MCF 10A (cell line): ENCODE results near the gene HK2. TPM values are rescaled to one million over a fixed set of nuclear protein-coding genes. Genes with fewer than 3 reads are reported as not detected.

Source experiments
- BruUV-seq: library from RNA; stranded (reverse); fragments of 400-500 nt; replicated peaks from 2 replicates; lab custom pipeline; 2021; lab: Mats Ljungman, UMichigan
- CTCF ChIA-PET: fragments of 300-600 bp; sonication (Branson Sonifier 250); formaldehyde crosslinking; extraction: SDS; loops from one replicate; lab custom pipeline; 2021; ENCODE audit warnings: antibody characterized with exemption, inconsistent platforms; lab: Yijun Ruan, JAX
- POLR2A ChIA-PET: fragments of 300-600, 350-650 bp; sonication (Branson Sonifier 250); formaldehyde crosslinking; extraction: SDS; loops from one replicate; lab custom pipeline; 2020; ENCODE audit warnings: antibody characterized with exemption, inconsistent platforms; lab: Yijun Ruan, JAX
- DNase-seq: peaks from one replicate; pipeline ENCODE4 v3.0.0-alpha.2; 2018; ENCODE audit not compliant: unreplicated experiment
- H3K27ac Mint-ChIP-seq: one replicate; pipeline ENCODE4 v1.8.0; 2022; ENCODE audit warnings: mild to moderate bottlenecking, low read depth, mixed read lengths; ENCODE audit not compliant: unreplicated experiment
- H3K27me3 Mint-ChIP-seq: one replicate; pipeline ENCODE4 v1.8.0; 2022; ENCODE audit warnings: mixed read lengths; ENCODE audit not compliant: insufficient read depth, unreplicated experiment
- H3K36me3 Mint-ChIP-seq: one replicate; pipeline ENCODE4 v1.8.0; 2022; ENCODE audit warnings: mild to moderate bottlenecking, moderate library complexity, mixed read lengths; ENCODE audit not compliant: insufficient read depth, unreplicated experiment
- H3K4me1 Mint-ChIP-seq: one replicate; pipeline ENCODE4 v1.8.0; 2022; ENCODE audit warnings: mixed read lengths; ENCODE audit not compliant: insufficient read depth, unreplicated experiment
- H3K4me3 Mint-ChIP-seq: one replicate; pipeline ENCODE4 v1.8.0; 2022; ENCODE audit warnings: mild to moderate bottlenecking, moderate library complexity, mixed read lengths; ENCODE audit not compliant: unreplicated experiment
- H3K9me3 Mint-ChIP-seq: one replicate; pipeline ENCODE4 v1.8.0; 2022; ENCODE audit warnings: mixed read lengths; ENCODE audit not compliant: unreplicated experiment
- intact Hi-C: fragments of 100-400 bp; cut with micrococcal nuclease; formaldehyde crosslinking; loops from 2 replicates; pipeline ENCODE4 v1.14.1; 2022
- total RNA-seq: library from RNA; stranded (reverse); gene quantifications from 2 replicates; pipeline ENCODE4 v1.2.3, GENCODE V29; 2022
- TF ChIP-seq, protein P1 (sequence below): fragments of 200-600 bp; IDR thresholded peaks from one replicate; pipeline ENCODE4 v1.8.0; 2022; ENCODE audit warnings: antibody characterized with exemption, mild to moderate bottlenecking; ENCODE audit not compliant: unreplicated experiment

HK2 gene
- total RNA-seq, 1 experiment from 2014 or later: 47.8 TPM

DNA sequence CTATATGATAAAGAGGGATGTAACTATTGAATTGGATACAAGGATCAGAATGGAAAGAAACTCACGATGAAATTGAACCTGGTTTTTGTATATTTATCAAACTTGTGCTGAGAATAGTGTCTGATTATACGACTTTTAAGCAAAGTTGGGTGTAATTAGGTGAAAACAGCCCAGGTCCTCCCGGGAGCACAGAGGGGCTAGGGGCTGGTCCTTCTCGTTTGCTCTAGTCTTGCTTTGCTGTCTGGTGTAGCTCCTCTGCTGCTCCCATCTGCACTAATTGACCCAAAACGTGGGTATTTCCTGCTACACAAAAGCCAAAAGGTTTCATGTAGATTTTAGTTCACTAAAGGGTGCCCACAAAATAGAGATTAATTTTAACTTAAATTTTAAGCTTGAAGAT is 58.7 kb downstream of the HK2 start:
- H3K4me1 Mint-ChIP-seq: peaks cover 16% of the 10 kb centered on the region
- intact Hi-C loops: loop anchor here (5.0 kb wide), 1 partner anchor 65 kb away; the partner anchor contains the start of gene POLE4
- H3K4me3 Mint-ChIP-seq: no peak overlapping the region
- POLR2A ChIA-PET: interaction anchor here (0.7 to 1.1 kb wide), 2 partner anchors 9 to 511 kb away, joined by 3 read pairs; no protein-coding TSS in a partner anchor
- peak overlapping the region; percentile 52 for H3K27ac Mint-ChIP-seq
- no peaks in the 10 kb centered on the region for H3K9me3 Mint-ChIP-seq
- BruUV-seq: TSS peak; percentile 22
- H3K27me3 Mint-ChIP-seq: no peaks in the 10 kb centered on the region
- TF ChIP-seq, protein P1, sequence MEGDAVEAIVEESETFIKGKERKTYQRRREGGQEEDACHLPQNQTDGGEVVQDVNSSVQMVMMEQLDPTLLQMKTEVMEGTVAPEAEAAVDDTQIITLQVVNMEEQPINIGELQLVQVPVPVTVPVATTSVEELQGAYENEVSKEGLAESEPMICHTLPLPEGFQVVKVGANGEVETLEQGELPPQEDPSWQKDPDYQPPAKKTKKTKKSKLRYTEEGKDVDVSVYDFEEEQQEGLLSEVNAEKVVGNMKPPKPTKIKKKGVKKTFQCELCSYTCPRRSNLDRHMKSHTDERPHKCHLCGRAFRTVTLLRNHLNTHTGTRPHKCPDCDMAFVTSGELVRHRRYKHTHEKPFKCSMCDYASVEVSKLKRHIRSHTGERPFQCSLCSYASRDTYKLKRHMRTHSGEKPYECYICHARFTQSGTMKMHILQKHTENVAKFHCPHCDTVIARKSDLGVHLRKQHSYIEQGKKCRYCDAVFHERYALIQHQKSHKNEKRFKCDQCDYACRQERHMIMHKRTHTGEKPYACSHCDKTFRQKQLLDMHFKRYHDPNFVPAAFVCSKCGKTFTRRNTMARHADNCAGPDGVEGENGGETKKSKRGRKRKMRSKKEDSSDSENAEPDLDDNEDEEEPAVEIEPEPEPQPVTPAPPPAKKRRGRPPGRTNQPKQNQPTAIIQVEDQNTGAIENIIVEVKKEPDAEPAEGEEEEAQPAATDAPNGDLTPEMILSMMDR: no peak
- DNase-seq: no peak
- peaks cover 43% of the 10 kb centered on the region for H3K36me3 Mint-ChIP-seq
- CTCF ChIA-PET: interaction anchor here (0.6 to 1.4 kb wide), 2 partner anchors 39 to 181 kb away, joined by 3 to 5 read pairs; no protein-coding TSS in a partner anchor

DNA sequence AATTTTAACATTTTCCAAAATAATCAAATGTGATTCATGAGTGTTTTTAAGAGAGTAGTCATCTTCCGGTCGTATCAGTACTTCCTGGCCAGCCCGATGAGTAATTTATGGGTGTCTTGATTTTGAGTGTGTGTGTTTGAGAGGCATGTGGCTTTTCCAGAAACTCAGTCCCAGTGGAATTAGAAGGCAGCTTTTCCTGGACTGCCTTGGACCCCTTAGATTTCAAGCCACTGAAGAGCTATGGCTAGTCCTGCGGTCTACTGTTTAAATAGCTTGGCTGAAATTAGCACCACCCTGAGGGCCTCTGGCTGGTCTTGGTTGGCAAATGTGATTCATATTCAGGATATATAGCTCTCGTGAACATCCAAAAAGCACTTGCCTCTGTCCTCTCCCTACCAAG is 59.4 kb downstream of the HK2 start:
- no peaks in the 10 kb centered on the region for H3K27me3 Mint-ChIP-seq
- peaks cover 10% of the 10 kb centered on the region for H3K4me1 Mint-ChIP-seq
- no TSS peak for BruUV-seq

DNA sequence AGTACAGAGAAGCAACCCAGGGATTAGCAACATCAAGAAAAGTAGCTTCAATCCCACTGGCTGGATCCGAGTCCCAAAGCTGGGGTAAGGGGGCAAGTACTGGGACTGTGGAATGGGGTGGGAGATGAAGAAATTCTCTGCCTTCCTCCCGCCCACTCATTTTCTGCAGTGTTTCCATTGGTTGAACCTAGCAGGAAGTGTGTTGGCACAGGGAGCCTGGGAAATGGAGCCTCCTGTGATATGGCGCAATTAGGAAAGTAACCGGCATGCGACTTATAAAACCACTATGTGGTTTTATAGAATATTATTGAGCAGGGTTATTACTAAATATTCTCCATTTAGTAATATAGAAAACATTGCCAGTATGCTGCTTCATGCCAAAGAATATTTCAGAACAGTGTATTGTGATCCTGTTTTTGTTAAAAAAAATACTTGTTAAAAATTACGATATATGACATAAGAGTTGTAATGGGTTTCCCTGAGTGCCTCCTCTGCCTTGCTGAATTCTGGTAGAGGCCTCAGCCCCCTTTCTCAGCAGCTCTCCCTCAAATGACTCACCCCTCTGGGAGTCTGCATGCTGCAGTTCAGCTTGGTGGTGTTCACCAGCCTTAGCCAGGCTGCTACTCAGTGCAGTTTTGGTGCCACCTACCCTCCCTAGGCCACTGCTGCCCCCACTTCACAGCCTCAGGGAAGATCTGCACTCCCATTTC is 60.5 kb downstream of the HK2 start:
- Mint-ChIP-seq H3K36me3 (peaks cover 33% of the 10 kb centered on the region), H3K27ac (no peak overlapping the region), H3K9me3 (no peaks in the 10 kb centered on the region), H3K4me1 (peaks cover 10% of the 10 kb centered on the region), H3K27me3 (no peaks in the 10 kb centered on the region), H3K4me3 (no peak overlapping the region)
- intact Hi-C loops: loop anchor here (5.0 kb wide), 1 partner anchor 63 kb away; the partner anchor contains the start of gene POLE4
- POLR2A ChIA-PET: no interaction called here
- TF ChIP-seq, protein P1: no peak
- no TSS peak for BruUV-seq
- CTCF ChIA-PET: interaction anchor here (1.3 to 1.4 kb wide), 2 partner anchors 18 to 200 kb away, joined by 3 to 5 read pairs; no protein-coding TSS in a partner anchor
- peak; percentile 85 for DNase-seq

More for the DNA sequence above, 59.4 kb downstream of the HK2 start:
- POLR2A ChIA-PET: interaction anchor here (0.7 to 1.1 kb wide), 2 partner anchors 10 to 510 kb away, joined by 3 read pairs; no protein-coding TSS in a partner anchor
- CTCF ChIA-PET: interaction anchor here (0.5 to 1.4 kb wide), 5 partner anchors 16 to 306 kb away, joined by 3 to 5 read pairs (median 3); no protein-coding TSS in a partner anchor
- H3K36me3 Mint-ChIP-seq: peaks cover 39% of the 10 kb centered on the region
- no peaks in the 10 kb centered on the region for H3K9me3 Mint-ChIP-seq
- intact Hi-C loops: loop anchor here (5.0 kb wide), 1 partner anchor 64 kb away; the partner anchor contains the start of gene POLE4
- TF ChIP-seq, protein P1: no peak
- H3K27ac Mint-ChIP-seq: peak overlapping the region; percentile 52
- DNase-seq: peak; percentile 63
- no peak overlapping the region for H3K4me3 Mint-ChIP-seq

- H3K27ac Mint-ChIP-seq: no peak overlapping the region
- no peaks in the 10 kb centered on the region for H3K27me3 Mint-ChIP-seq
- CTCF ChIA-PET: no interaction called here
- H3K36me3 Mint-ChIP-seq: peaks cover 28% of the 10 kb centered on the region
- no peak for DNase-seq
- no TSS peak for BruUV-seq
- intact Hi-C loops: no loop called here
- no peaks in the 10 kb centered on the region for H3K9me3 Mint-ChIP-seq
- TF ChIP-seq, protein P1: no peak
- POLR2A ChIA-PET: no interaction called here
- peaks cover 10% of the 10 kb centered on the region for H3K4me1 Mint-ChIP-seq
- no peak overlapping the region for H3K4me3 Mint-ChIP-seq
Observed at GRCh38 chr2:74895001-74895400, 61.1 kb downstream of the HK2 start.
